ENCODE data around the gene C3orf85. TPM values are rescaled to one million over a fixed set of nuclear protein-coding genes. Genes with fewer than 3 reads are reported as not detected.
"Not testable (repeated sequence)": the region's sequence is repeated elsewhere in the genome, so short reads cannot be mapped to it uniquely, and the experiment has no call there.

C3orf85 gene
- total RNA-seq, 3 donors from 2014 or later (not counting 1 experiment from before 2014, with no cell fraction given): not detected

- H3K27me3 Mint-ChIP-seq (ENCODE audit: low read depth in 2 of 2): no peaks in the 10 kb centered on the region
- ATAC-seq (no peak), DNase-seq (no peak)
- WGBS (ENCODE audit: insufficient coverage): 76% methylated on average over 2 of the region's 2 CpGs
- Histone ChIP-seq H3K36me3 (ENCODE audit: control insufficient read depth, insufficient read depth, low read length) (no peaks in the 10 kb centered on the region), H3K27me3 (ENCODE audit: control insufficient read depth, insufficient read depth, low read length) (no peaks in the 10 kb centered on the region), H3K4me1 (ENCODE audit: control insufficient read depth, insufficient read depth, low read length) (no peaks in the 10 kb centered on the region), H3K9me3 (ENCODE audit: control insufficient read depth, insufficient read depth, low read length) (no peaks in the 10 kb centered on the region), H3K27ac (ENCODE audit: low read length) (no peak overlapping the region), H3K4me3 (ENCODE audit: low read length) (no peak overlapping the region)
- H3K4me3 Mint-ChIP-seq: no peak overlapping the region
- H3K4me1 Mint-ChIP-seq: no peaks in the 10 kb centered on the region
- H3K27ac Mint-ChIP-seq: no peak overlapping the region
- TF ChIP-seq CTCF (IDR thresholded peaks at IDR 0.05): no peak
- intact Hi-C loops (cut with micrococcal nuclease): no loop called here
- peaks cover 2 to 7% of the 10 kb centered on the region in 2 donors for H3K9me3 Mint-ChIP-seq
- no peaks in the 10 kb centered on the region for H3K36me3 Mint-ChIP-seq
Measured at GRCh38 chr3:109127553-109127952, 9.0 kb upstream of the C3orf85 start.

GRCh38 chr3:109131276-109131675 is 5.2 kb upstream of the C3orf85 start:
- H3K9me3 ChIP-seq (ENCODE audit: control insufficient read depth, insufficient read depth, low read length): no peaks in the 10 kb centered on the region
- no peak overlapping the region for H3K27ac Mint-ChIP-seq
- no peaks in the 10 kb centered on the region for H3K36me3 ChIP-seq (ENCODE audit: control insufficient read depth, insufficient read depth, low read length)
- 60% methylated on average over 2 of the region's 4 CpGs for WGBS (ENCODE audit: insufficient coverage)
- intact Hi-C loops (cut with micrococcal nuclease): no loop called here
- H3K27me3 ChIP-seq (ENCODE audit: control insufficient read depth, insufficient read depth, low read length): no peaks in the 10 kb centered on the region
- H3K4me3 Mint-ChIP-seq: no peak overlapping the region
- no peak for DNase-seq
- no peak overlapping the region for H3K4me3 ChIP-seq (ENCODE audit: low read length)
- no peaks in the 10 kb centered on the region for H3K36me3 Mint-ChIP-seq
- no peak overlapping the region for H3K27ac ChIP-seq (ENCODE audit: low read length)
- H3K27me3 Mint-ChIP-seq (ENCODE audit: low read depth in 2 of 2): no peaks in the 10 kb centered on the region
- no peaks in the 10 kb centered on the region for H3K4me1 ChIP-seq (ENCODE audit: control insufficient read depth, insufficient read depth, low read length)
- no peak for TF ChIP-seq CTCF (IDR thresholded peaks at IDR 0.05)
- no peak for ATAC-seq
- no peaks in the 10 kb centered on the region for H3K4me1 Mint-ChIP-seq
- H3K9me3 Mint-ChIP-seq: peaks cover 2 to 4% of the 10 kb centered on the region in 2 donors

GRCh38 chr3:109132801-109133473 is 3.6 kb upstream of the C3orf85 start:
- no peak overlapping the region for H3K27ac Mint-ChIP-seq
- H3K4me1 Mint-ChIP-seq: no peaks in the 10 kb centered on the region
- H3K36me3 ChIP-seq (ENCODE audit: control insufficient read depth, insufficient read depth, low read length): no peaks in the 10 kb centered on the region
- 85% methylated on average over 3 of the region's 5 CpGs for WGBS (ENCODE audit: insufficient coverage)
- H3K27ac ChIP-seq (ENCODE audit: low read length): no peak overlapping the region
- no peaks in the 10 kb centered on the region for H3K9me3 ChIP-seq (ENCODE audit: control insufficient read depth, insufficient read depth, low read length)
- H3K4me3 ChIP-seq (ENCODE audit: low read length): no peak overlapping the region
- no peak for TF ChIP-seq CTCF (IDR thresholded peaks at IDR 0.05)
- ATAC-seq: no peak
- no peak for DNase-seq
- H3K9me3 Mint-ChIP-seq: peaks cover 2 to 4% of the 10 kb centered on the region in 2 donors
- no peaks in the 10 kb centered on the region for H3K4me1 ChIP-seq (ENCODE audit: control insufficient read depth, insufficient read depth, low read length)
- no peak overlapping the region for H3K4me3 Mint-ChIP-seq
- no peaks in the 10 kb centered on the region for H3K27me3 Mint-ChIP-seq (ENCODE audit: low read depth in 2 of 2)
- H3K36me3 Mint-ChIP-seq: no peaks in the 10 kb centered on the region
- intact Hi-C loops (cut with micrococcal nuclease): no loop called here
- H3K27me3 ChIP-seq (ENCODE audit: control insufficient read depth, insufficient read depth, low read length): no peaks in the 10 kb centered on the region

GRCh38 chr3:109133474-109133816 is 3.1 kb upstream of the C3orf85 start:
- H3K36me3 ChIP-seq (ENCODE audit: control insufficient read depth, insufficient read depth, low read length); intact Hi-C loops (cut with micrococcal nuclease); H3K27me3 Mint-ChIP-seq (ENCODE audit: low read depth in 2 of 2); H3K9me3 Mint-ChIP-seq; H3K4me3 ChIP-seq (ENCODE audit: low read length); H3K4me1 ChIP-seq (ENCODE audit: control insufficient read depth, insufficient read depth, low read length); H3K4me1 Mint-ChIP-seq; H3K36me3 Mint-ChIP-seq; H3K9me3 ChIP-seq (ENCODE audit: control insufficient read depth, insufficient read depth, low read length); H3K27ac Mint-ChIP-seq; DNase-seq; ATAC-seq; H3K27ac ChIP-seq (ENCODE audit: low read length); H3K4me3 Mint-ChIP-seq; H3K27me3 ChIP-seq (ENCODE audit: control insufficient read depth, insufficient read depth, low read length): not testable (repeated sequence)
- 90% methylated on average over 5 of the region's 5 CpGs for WGBS (ENCODE audit: insufficient coverage)

Measured in natural killer cell (primary cell).